Suprapubic skin (tissue), 3 donors: ENCODE measurements around the gene MARK1.

Experiments used
- POLR2AphosphoS5 ChIP-seq, 3 donors: sonication (generic); formaldehyde crosslinking; IDR thresholded peaks; one replicate each; pipeline ENCODE4 v1.6.1; 2017; ENCODE audit warnings: antibody characterized with exemption in 3 of 3
- TF ChIP-seq, protein P1 (sequence below), 2 donors: fragments of 200-600 bp in 1 of 2; fragments of 450-650 bp in 1 of 2; sonication (generic) in 1 of 2; IDR thresholded peaks; one replicate each; pipeline ENCODE4 v1.5.1; 2016 to 2019; ENCODE audit warnings: antibody characterized with exemption in 2 of 2, mild to moderate bottlenecking in 1 of 2, moderate library complexity in 1 of 2

DNA sequence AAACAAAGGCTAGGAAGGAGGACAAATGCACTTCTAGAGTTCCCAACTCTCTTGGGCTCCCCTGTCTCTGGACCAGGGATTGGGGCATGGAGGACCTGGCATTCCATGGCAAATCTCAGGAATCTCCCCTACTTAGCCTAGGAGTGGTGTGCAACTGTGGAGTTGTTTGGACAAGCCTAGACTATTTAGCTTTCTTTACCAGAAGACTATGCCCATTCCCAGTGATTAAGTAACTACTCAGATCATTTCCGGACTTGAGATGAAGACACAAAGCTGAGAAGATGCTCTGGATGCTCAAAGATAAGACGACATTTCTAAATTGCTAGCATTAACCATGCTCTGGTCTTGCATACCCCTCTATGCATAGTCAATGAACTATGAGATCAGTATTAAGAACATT, 13.7 kb upstream of the MARK1 start:
- TF ChIP-seq, protein P1, sequence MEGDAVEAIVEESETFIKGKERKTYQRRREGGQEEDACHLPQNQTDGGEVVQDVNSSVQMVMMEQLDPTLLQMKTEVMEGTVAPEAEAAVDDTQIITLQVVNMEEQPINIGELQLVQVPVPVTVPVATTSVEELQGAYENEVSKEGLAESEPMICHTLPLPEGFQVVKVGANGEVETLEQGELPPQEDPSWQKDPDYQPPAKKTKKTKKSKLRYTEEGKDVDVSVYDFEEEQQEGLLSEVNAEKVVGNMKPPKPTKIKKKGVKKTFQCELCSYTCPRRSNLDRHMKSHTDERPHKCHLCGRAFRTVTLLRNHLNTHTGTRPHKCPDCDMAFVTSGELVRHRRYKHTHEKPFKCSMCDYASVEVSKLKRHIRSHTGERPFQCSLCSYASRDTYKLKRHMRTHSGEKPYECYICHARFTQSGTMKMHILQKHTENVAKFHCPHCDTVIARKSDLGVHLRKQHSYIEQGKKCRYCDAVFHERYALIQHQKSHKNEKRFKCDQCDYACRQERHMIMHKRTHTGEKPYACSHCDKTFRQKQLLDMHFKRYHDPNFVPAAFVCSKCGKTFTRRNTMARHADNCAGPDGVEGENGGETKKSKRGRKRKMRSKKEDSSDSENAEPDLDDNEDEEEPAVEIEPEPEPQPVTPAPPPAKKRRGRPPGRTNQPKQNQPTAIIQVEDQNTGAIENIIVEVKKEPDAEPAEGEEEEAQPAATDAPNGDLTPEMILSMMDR (IDR thresholded peaks at IDR 0.05): no peak
- no peak for TF ChIP-seq POLR2AphosphoS5 (IDR thresholded peaks at IDR 0.05)
